HepG2 (cell line): ENCODE results near the gene TGFBR1. TPM values are rescaled to one million over a fixed set of nuclear protein-coding genes. Genes with fewer than 3 reads are reported as not detected.

ENCODE experiments used
- ATAC-seq: fragments of 200-7000 bp; cut with Tn5 transposase; 3 replicates; pipeline ENCODE4 v1.9.1; 2020; ENCODE audit warnings: mild to moderate bottlenecking, moderate library complexity
- BruUV-seq: library from RNA; stranded (reverse); fragments of 400-500 nt; replicated peaks from 2 replicates; lab custom pipeline; 2021; lab: Mats Ljungman, UMichigan
- CTCF ChIA-PET: fragments of 300-600 bp; formaldehyde crosslinking; extraction: SDS; loops from one replicate; lab custom pipeline; 2021; ENCODE audit warnings: low total read pairs, inconsistent platforms, low intra/inter-chr PET ratio; lab: Yijun Ruan, JAX
- POLR2A ChIA-PET: fragments of 350-600 bp; sonication (Branson Sonifier 250); formaldehyde crosslinking; loops from one replicate; lab custom pipeline; 2020; ENCODE audit warnings: antibody characterized with exemption, inconsistent platforms; lab: Yijun Ruan, JAX
- DNase-seq: peaks from one replicate; pipeline ENCODE4 v3.0.0-alpha.2; 2015; ENCODE audit warnings: low spot score
- FAIRE-seq: peaks from 3 replicates; lab custom pipeline; 2011; peaks lifted over from hg19 to GRCh38; lab: Jason Lieb, UNC
- H2AFZ ChIP-seq: one replicate; pipeline ENCODE4 v1.6.1; 2011; ENCODE audit warnings: low read length, inconsistent platforms
- H3K27ac ChIP-seq: fragments of 300-600 bp; 3 replicates; pipeline ENCODE4 v1.8.0; 2011; ENCODE audit warnings: mixed run types, mild to moderate bottlenecking, mixed read lengths, low read length, inconsistent platforms; ENCODE audit not compliant: insufficient read depth; ENCODE audit errors: extremely low read length
- H3K27me3 ChIP-seq, 2 experiments: fragments of 200-600 bp in 1 of 2; 2 replicates in 1 of 2; 3 replicates in 1 of 2; pipeline versions ENCODE4 v1.6.0 to v1.8.0; 2011; ENCODE audit warnings: low read length in 2 of 2, mild to moderate bottlenecking in 2 of 2, moderate library complexity in 2 of 2, inconsistent platforms in 1 of 2; ENCODE audit not compliant: insufficient read depth in 2 of 2, control insufficient read depth in 1 of 2
- H3K36me3 ChIP-seq, 2 experiments: fragments of 200-600 bp in 1 of 2; replicated peaks in 1 of 2; 2 replicates in 1 of 2; 3 replicates in 1 of 2; pipeline versions ENCODE4 v1.5.1 to v1.8.0; 2011; ENCODE audit warnings: low read length in 2 of 2, inconsistent platforms in 1 of 2; ENCODE audit not compliant: insufficient read depth in 2 of 2, control insufficient read depth in 1 of 2
- H3K4me1 ChIP-seq: 2 replicates; pipeline ENCODE4 v1.5.1; 2012; ENCODE audit warnings: low read length, inconsistent platforms; ENCODE audit not compliant: insufficient read depth
- H3K4me2 ChIP-seq: 2 replicates; pipeline ENCODE4 v1.6.0; 2011; ENCODE audit warnings: low read depth, low read length, inconsistent platforms
- H3K4me3 ChIP-seq, 3 experiments: fragments of 200-600 bp in 1 of 3; sonication (generic), shearing (Covaris generic) in 1 of 3; replicated peaks in 1 of 3; 2 replicates each; pipeline ENCODE4 v1.5.1; 2011 to 2016; ENCODE audit warnings: low read length in 3 of 3, inconsistent platforms in 2 of 3, low read depth in 2 of 3, mild to moderate bottlenecking in 2 of 3, control low read depth in 1 of 3, mixed read lengths in 1 of 3; ENCODE audit not compliant: insufficient read depth in 1 of 3
- H3K79me2 ChIP-seq: one replicate; pipeline ENCODE4 v1.6.1; 2011; ENCODE audit warnings: low read length, inconsistent platforms; ENCODE audit not compliant: insufficient read depth
- H3K9ac ChIP-seq: 2 replicates; pipeline ENCODE4 v1.6.0; 2011; ENCODE audit warnings: mild to moderate bottlenecking, low read depth, low read length, inconsistent platforms; ENCODE audit not compliant: insufficient read depth
- H3K9me3 ChIP-seq: 2 replicates; pipeline ENCODE4 v1.5.1; 2012; ENCODE audit warnings: mild to moderate bottlenecking, low read length
- H4K20me1 ChIP-seq: 2 replicates; pipeline ENCODE4 v1.6.0; 2011; ENCODE audit warnings: inconsistent platforms, mild to moderate bottlenecking, low read length, moderate library complexity; ENCODE audit not compliant: insufficient read depth
- BHLHE40 ChIP-seq: IDR thresholded peaks from 2 replicates; pipeline ENCODE4 v1.6.1; 2011; ENCODE audit warnings: low read length, improper control_type of control experiment
- CENPX ChIP-seq: sonication (generic); formaldehyde crosslinking; IDR thresholded peaks from 2 replicates; pipeline ENCODE4 v1.9.0; 2021; ENCODE audit warnings: mild to moderate bottlenecking, missing genetic modification reagents, moderate library complexity
- ERF ChIP-seq: IDR thresholded peaks from 2 replicates; pipeline ENCODE4 v1.6.1; 2018; ENCODE audit warnings: missing biosample characterization, missing genetic modification reagents
- FOXC1 ChIP-seq: sonication (generic); formaldehyde crosslinking; IDR thresholded peaks from 2 replicates; pipeline ENCODE4 v1.8.0; 2022; ENCODE audit warnings: mild to moderate bottlenecking, missing genetic modification reagents, borderline replicate concordance
- KLF12 ChIP-seq: sonication (generic); formaldehyde crosslinking; IDR thresholded peaks from 2 replicates; pipeline ENCODE4 v1.4.0; 2020; ENCODE audit warnings: missing genetic modification reagents, borderline replicate concordance
- MTF2 ChIP-seq: sonication (generic); formaldehyde crosslinking; IDR thresholded peaks from 2 replicates; pipeline ENCODE4 v1.5.0; 2020; ENCODE audit warnings: missing genetic modification reagents, borderline replicate concordance
- SRF ChIP-seq: IDR thresholded peaks from 2 replicates; pipeline ENCODE4 v1.6.1; 2011; ENCODE audit warnings: mild to moderate bottlenecking, low read depth, low read length, moderate library complexity
- ZBTB8A ChIP-seq: sonication (generic); formaldehyde crosslinking; IDR thresholded peaks from 2 replicates; pipeline ENCODE4 v1.4.0; 2020; ENCODE audit warnings: mild to moderate bottlenecking, low read depth, missing genetic modification reagents, borderline replicate concordance
- ZNF143 ChIP-seq: sonication (generic); formaldehyde crosslinking; IDR thresholded peaks from 2 replicates; pipeline ENCODE4 v1.4.0; 2020; ENCODE audit warnings: missing genetic modification reagents
- ZNF326 ChIP-seq: sonication (generic); formaldehyde crosslinking; IDR thresholded peaks from 2 replicates; pipeline ENCODE4 v1.4.0; 2020; ENCODE audit warnings: missing genetic modification reagents, borderline replicate concordance
- ZNF34 ChIP-seq: sonication (generic); formaldehyde crosslinking; IDR thresholded peaks from 2 replicates; pipeline ENCODE4 v1.4.0; 2020; ENCODE audit warnings: mild to moderate bottlenecking, missing genetic modification reagents, borderline replicate concordance
- ZNF790 ChIP-seq: sonication (generic); formaldehyde crosslinking; IDR thresholded peaks from 2 replicates; pipeline ENCODE4 v1.8.0; 2022; ENCODE audit warnings: missing genetic modification reagents, mild to moderate bottlenecking, borderline replicate concordance
- ZNF850 ChIP-seq: sonication (generic); formaldehyde crosslinking; conservative IDR thresholded peaks from 2 replicates; pipeline ENCODE4 v1.9.0; 2021; ENCODE audit warnings: mild to moderate bottlenecking, missing genetic modification reagents
- WGBS: methylation state at CpG from one replicate; pipeline ENCODE4 v1.1.6; 2017; ENCODE audit warnings: low lambda C conversion rate; 5-methylcytosine and 5-hydroxymethylcytosine counted together
- in situ Hi-C: cut with HindIII; loops from 2 replicates; pipeline ENCODE4 v1.10.0; 2017; ENCODE audit warnings: low pct_unique_long_range_greater_than_20kb; ENCODE audit not compliant: extremely low pct_ligation_motif_present
- intact Hi-C: fragments of 100-400 bp; cut with micrococcal nuclease; formaldehyde crosslinking; loops from one replicate; pipeline ENCODE4 v1.10.0; 2022; ENCODE audit not compliant: unreplicated experiment
- polyA plus RNA-seq, 8 experiments: library from polyadenylated mRNA; depleted of rRNA in 3 of 8; stranded (reverse) in 7 of 8; unstranded in 1 of 8; fragments of >200 nt; fragmentation: Illumina TruSeq in 4 of 8; extraction: Trizol in 4 of 8; gene quantifications; 2 replicates each; pipeline versions ENCODE4 v1.2.1 to v1.2.3, GENCODE V29; 2011 to 2016; ENCODE audit warnings: low read depth in 4 of 8, missing spikeins in 1 of 8, mixed read lengths in 1 of 8; ENCODE audit not compliant: insufficient read depth in 1 of 8
- total RNA-seq, 5 experiments: library from RNA; depleted of rRNA; stranded (reverse); fragments of >200 nt; fragmentation: Illumina TruSeq; extraction: Trizol; gene quantifications; 2 replicates each; pipeline ENCODE4 v1.2.3, GENCODE V29; 2016; ENCODE audit warnings: low read depth in 1 of 5
- TF ChIP-seq, protein P1 (sequence below): sonication (generic); formaldehyde crosslinking; IDR thresholded peaks from 2 replicates; pipeline ENCODE4 v1.4.0; 2020; ENCODE audit warnings: missing genetic modification reagents
- TF ChIP-seq, protein P2 (sequence below): sonication (generic); formaldehyde crosslinking; IDR thresholded peaks from 2 replicates; pipeline ENCODE4 v1.8.0; 2022; ENCODE audit warnings: missing genetic modification reagents, mild to moderate bottlenecking, inconsistent platforms, borderline replicate concordance

TGFBR1 gene
- total and polyA plus RNA-seq, 2 of the 13 experiments (the other 11 are each of a cell fraction or from before 2014, with no cell fraction given), result 16.8 to 23.9 TPM

DNA sequence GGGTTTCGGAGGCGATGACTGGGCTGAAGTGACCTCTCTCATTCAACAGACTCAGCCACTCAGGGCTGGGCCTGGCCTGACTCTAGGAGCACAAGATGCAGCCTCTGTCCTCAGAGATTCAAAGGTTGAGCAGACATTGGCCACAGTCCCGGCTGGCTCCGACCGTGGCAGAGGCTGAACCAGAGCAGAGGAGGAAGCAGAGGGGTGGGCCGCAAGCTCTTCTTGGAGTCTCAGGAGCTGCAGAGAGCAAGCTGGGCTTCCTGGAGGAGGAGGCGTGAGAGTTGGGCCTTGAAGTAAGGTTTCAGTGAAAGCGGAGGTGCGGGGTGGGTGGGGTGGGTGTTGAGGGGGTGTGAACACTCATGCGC is 79.2 kb downstream of the TGFBR1 start:
- DNase-seq (no peak), FAIRE-seq (no peak), ATAC-seq (no peak)
- WGBS, result 42% methylated on average over 8 of the region's 10 CpGs
- H4K20me1 ChIP-seq, result no peaks in the 10 kb centered on the region
- H3K4me1 ChIP-seq, result peaks cover 11% of the 10 kb centered on the region
- in situ Hi-C loops (loop anchor here (10.0 to 25.0 kb wide), 2 partner anchors 621 to 828 kb away; no protein-coding TSS in a partner anchor), intact Hi-C loops (loop anchor here (1.0 to 10.0 kb wide), 4 partner anchors 21 to 827 kb away; no protein-coding TSS in a partner anchor)
- H3K4me2 ChIP-seq, result no peak overlapping the region
- no peaks in the 10 kb centered on the region for H3K36me3 ChIP-seq
- TF ChIP-seq ZNF34 (no peak), BHLHE40 (no peak), ZNF790 (CRISPR knock-in tag) (no peak), ZNF326 (CRISPR knock-in tag) (no peak), FOXC1 (CRISPR knock-in tag) (no peak), SRF (no peak), ZBTB8A (CRISPR knock-in tag) (no peak), MTF2 (CRISPR knock-in tag) (no peak), ZNF850 (no peak), KLF12 (CRISPR knock-in tag) (no peak), CENPX (CRISPR knock-in tag) (no peak), ZNF143 (CRISPR knock-in tag) (no peak), ERF (CRISPR knock-in tag) (no peak)
- TF ChIP-seq, protein P1, sequence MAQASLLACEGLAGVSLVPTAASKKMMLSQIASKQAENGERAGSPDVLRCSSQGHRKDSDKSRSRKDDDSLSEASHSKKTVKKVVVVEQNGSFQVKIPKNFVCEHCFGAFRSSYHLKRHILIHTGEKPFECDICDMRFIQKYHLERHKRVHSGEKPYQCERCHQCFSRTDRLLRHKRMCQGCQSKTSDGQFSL (CRISPR knock-in tag), result no peak
- TF ChIP-seq, protein P2, sequence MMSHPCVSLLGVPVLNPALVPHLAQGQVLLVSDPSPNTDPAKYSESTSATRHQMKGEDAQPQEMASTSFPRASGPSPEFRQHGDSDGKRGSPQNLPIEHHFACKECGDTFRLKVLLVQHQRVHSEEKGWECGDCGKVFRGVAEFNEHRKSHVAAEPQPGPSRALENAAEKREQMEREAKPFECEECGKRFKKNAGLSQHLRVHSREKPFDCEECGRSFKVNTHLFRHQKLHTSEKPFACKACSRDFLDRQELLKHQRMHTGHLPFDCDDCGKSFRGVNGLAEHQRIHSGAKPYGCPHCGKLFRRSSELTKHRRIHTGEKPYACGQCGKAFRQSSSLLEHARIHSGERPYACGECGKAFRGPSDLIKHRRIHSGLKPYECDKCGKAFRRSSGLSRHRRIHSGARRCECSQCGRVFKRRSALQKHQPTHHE (CRISPR knock-in tag), result no peak
- ChIA-PET CTCF (interaction anchor here (0.7 to 1.8 kb wide), 2 partner anchors 21 to 827 kb away, joined by 5 read pairs; no protein-coding TSS in a partner anchor), POLR2A (interaction anchor here (1.6 to 1.9 kb wide), 2 partner anchors 10 to 37 kb away, joined by 4 to 6 read pairs; partner anchors contain the start of genes ALG2 and SEC61B)
- peaks cover 0 to 23% of the 10 kb centered on the region in 2 experiments; a peak in 2 of 5 replicates for H3K27me3 ChIP-seq
- H3K4me3 ChIP-seq, result no peak overlapping the region
- no peak overlapping the region for H3K27ac ChIP-seq
- no peak overlapping the region for H2AFZ ChIP-seq
- H3K9ac ChIP-seq, result no peak overlapping the region
- H3K9me3 ChIP-seq, result no peaks in the 10 kb centered on the region
- no peaks in the 10 kb centered on the region for H3K79me2 ChIP-seq
- no TSS peak for BruUV-seq
